Measurements from ENCODE around the gene PNMA6E.

PNMA6E gene

GRCh38 chrX:153434801-153435200 is 33.7 kb upstream of the PNMA6E start:
- no peak for TF ChIP-seq CTCF (IDR thresholded peaks at IDR 0.05; ENCODE audit: low read depth, low read length)
- H3K4me3 ChIP-seq (ENCODE audit: low read depth, low read length): no peak overlapping the region

- H3K4me3 ChIP-seq (ENCODE audit: low read depth, low read length): no peak overlapping the region
These were observed 32.7 kb upstream of the PNMA6E start for GRCh38 chrX:153433781-153434285.

GRCh38 chrX:153433161-153433680 is 32.1 kb upstream of the PNMA6E start:
- H3K4me3 ChIP-seq (ENCODE audit: low read depth, low read length): no peak overlapping the region
- no peak for TF ChIP-seq CTCF (IDR thresholded peaks at IDR 0.05; ENCODE audit: low read depth, low read length)

More at GRCh38 chrX:153433781-153434285, 32.7 kb upstream of the PNMA6E start:
- TF ChIP-seq CTCF (IDR thresholded peaks at IDR 0.05; ENCODE audit: low read depth, low read length): no peak

GRCh38 chrX:153430796-153431195 is 29.6 kb upstream of the PNMA6E start:
- no peak overlapping the region for H3K4me3 ChIP-seq (ENCODE audit: low read depth, low read length)
- TF ChIP-seq CTCF (IDR thresholded peaks at IDR 0.05; ENCODE audit: low read depth, low read length): no peak

- H3K4me3 ChIP-seq (ENCODE audit: low read depth, low read length): no peak overlapping the region
- TF ChIP-seq CTCF (IDR thresholded peaks at IDR 0.05; ENCODE audit: low read depth, low read length): no peak
These were observed 25.1 kb upstream of the PNMA6E start for GRCh38 chrX:153426204-153426603.

- TF ChIP-seq CTCF (IDR thresholded peaks at IDR 0.05; ENCODE audit: low read depth, low read length): no peak
These were observed 22.5 kb upstream of the PNMA6E start for GRCh38 chrX:153423652-153424051.

GRCh38 chrX:153421856-153422255 is 20.7 kb upstream of the PNMA6E start:
- TF ChIP-seq CTCF (IDR thresholded peaks at IDR 0.05; ENCODE audit: low read depth, low read length): no peak
- H3K4me3 ChIP-seq (ENCODE audit: low read depth, low read length): no peak overlapping the region

More at GRCh38 chrX:153423652-153424051, 22.5 kb upstream of the PNMA6E start:
- H3K4me3 ChIP-seq (ENCODE audit: low read depth, low read length): no peak overlapping the region

Data from WI38 (cell line).